Activated CD4-positive, alpha-beta T cell treated with anti-CD3 and anti-CD28 coated beads for 36 hours (primary cell): Measurements from ENCODE around the gene CERKL. TPM values are rescaled to one million over a fixed set of nuclear protein-coding genes. Genes with fewer than 3 reads are reported as not detected.

Source experiments
- ATAC-seq: fragments of 200-7000 bp; cut with Tn5 transposase; one replicate; pipeline ENCODE4 v1.10.0; 2021; ENCODE audit warnings: mild to moderate bottlenecking, moderate library complexity
- CTCF ChIA-PET: fragments of 350-600 bp; sonication (Branson Sonifier 250); formaldehyde crosslinking; loops from one replicate; lab custom pipeline; 2021; ENCODE audit warnings: antibody characterized with exemption; lab: Charles Lee
- POLR2A ChIA-PET: fragments of 350-600 bp; sonication (Branson Sonifier 250); formaldehyde crosslinking; loops from one replicate; lab custom pipeline; 2021; ENCODE audit warnings: antibody characterized with exemption, inconsistent platforms; lab: Charles Lee
- DNase-seq: peaks from one replicate; pipeline ENCODE4 v3.0.0-alpha.2; 2020
- H3K27ac Mint-ChIP-seq: one replicate; pipeline ENCODE4 v1.8.0; 2021; ENCODE audit warnings: mixed read lengths
- H3K27me3 Mint-ChIP-seq: one replicate; pipeline ENCODE4 v1.8.0; 2021; ENCODE audit warnings: mixed read lengths
- H3K36me3 Mint-ChIP-seq: one replicate; pipeline ENCODE4 v1.8.0; 2021; ENCODE audit warnings: low read depth, mixed read lengths
- H3K4me1 Mint-ChIP-seq: one replicate; pipeline ENCODE4 v1.8.0; 2021; ENCODE audit warnings: mixed read lengths
- H3K4me3 Mint-ChIP-seq: one replicate; pipeline ENCODE4 v1.8.0; 2021; ENCODE audit warnings: mild to moderate bottlenecking, moderate library complexity, mixed read lengths
- H3K9me3 Mint-ChIP-seq: one replicate; pipeline ENCODE4 v1.8.0; 2021; ENCODE audit warnings: low read depth, mixed read lengths
- intact Hi-C, 2 experiments: fragments of 100-400 bp; cut with DNase I in 1 of 2; cut with micrococcal nuclease in 1 of 2; formaldehyde crosslinking; loops; one replicate each; pipeline versions ENCODE4 v1.14.2 to v1.15.1; 2022 to 2024; cut with DNase I, micrococcal nuclease
- total RNA-seq, 2 experiments: library from RNA; stranded (reverse); gene quantifications; one replicate each; pipeline ENCODE4 v1.2.3, GENCODE V29; 2021

The CERKL gene
- total RNA-seq, 2 experiments from 2014 or later, result 0.07 TPM; not detected in 1

- H3K36me3 Mint-ChIP-seq, result peaks cover 26% of the 10 kb centered on the region
- no peaks in the 10 kb centered on the region for H3K4me1 Mint-ChIP-seq
- no peak overlapping the region for H3K27ac Mint-ChIP-seq
- H3K9me3 Mint-ChIP-seq, result peaks cover 2% of the 10 kb centered on the region
- ATAC-seq (no peak), DNase-seq (no peak)
- ChIA-PET POLR2A (no interaction called here), CTCF (no interaction called here)
- H3K4me3 Mint-ChIP-seq, result no peak overlapping the region
- H3K27me3 Mint-ChIP-seq, result no peaks in the 10 kb centered on the region
- intact Hi-C loops, result no loop called here
These were observed 114.7 kb downstream of the CERKL start for GRCh38 chr2:181542170-181542569.

DNA sequence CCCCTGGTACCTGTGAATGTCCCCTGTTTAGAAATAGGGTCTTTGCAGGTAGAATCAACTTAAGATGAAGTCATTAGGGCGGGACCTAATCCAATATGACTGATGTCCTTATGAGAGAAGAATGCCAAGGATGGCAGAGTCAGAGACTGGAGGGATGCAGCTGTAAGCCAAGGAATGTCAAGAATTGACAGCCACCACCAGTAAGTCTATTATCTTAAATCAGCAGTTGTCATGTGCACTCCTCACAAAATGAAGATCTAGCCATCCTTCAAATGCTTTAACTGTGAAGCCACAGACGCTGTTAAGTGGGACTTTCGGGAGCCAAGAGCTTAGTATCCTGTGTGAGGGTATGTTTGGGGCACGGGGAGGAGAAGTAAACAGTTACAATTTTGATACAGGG lies 116.5 kb downstream of the CERKL start:
- ChIA-PET CTCF (no interaction called here), POLR2A (no interaction called here)
- Mint-ChIP-seq H3K9me3 (no peaks in the 10 kb centered on the region), H3K4me1 (no peaks in the 10 kb centered on the region), H3K27ac (no peak overlapping the region), H3K36me3 (peaks cover 37% of the 10 kb centered on the region), H3K27me3 (no peaks in the 10 kb centered on the region), H3K4me3 (no peak overlapping the region)
- no peak for DNase-seq
- intact Hi-C loops, result no loop called here
- ATAC-seq, result no peak

DNA sequence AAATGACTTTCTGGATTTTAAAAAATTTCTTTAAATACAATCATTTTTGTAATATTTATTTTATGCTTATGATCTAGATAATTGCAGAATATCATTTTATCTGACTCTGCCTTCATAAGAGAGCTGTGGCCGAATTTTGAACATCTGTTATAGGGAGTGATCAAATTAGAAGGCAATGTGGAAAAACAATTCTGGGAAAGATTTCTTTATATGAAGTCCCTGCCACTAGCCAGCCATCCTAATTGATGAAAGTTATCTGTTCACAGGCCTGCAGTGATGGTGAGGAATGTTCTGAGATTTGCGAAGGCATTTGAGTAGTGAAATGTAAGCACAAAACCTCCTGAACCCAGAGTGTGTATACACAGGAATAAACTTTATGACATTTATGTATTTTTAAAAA lies 120.2 kb downstream of the CERKL start:
- ChIA-PET CTCF (interaction anchor here (0.6 to 1.4 kb wide), 2 partner anchors 178 to 697 kb away, joined by 3 read pairs; no protein-coding TSS in a partner anchor), POLR2A (no interaction called here)
- Mint-ChIP-seq H3K36me3 (peaks cover 62% of the 10 kb centered on the region), H3K27me3 (no peaks in the 10 kb centered on the region), H3K9me3 (no peaks in the 10 kb centered on the region), H3K4me3 (no peak overlapping the region), H3K27ac (no peak overlapping the region), H3K4me1 (no peaks in the 10 kb centered on the region)
- intact Hi-C loops, result no loop called here
- DNase-seq (no peak), ATAC-seq (no peak)

DNA sequence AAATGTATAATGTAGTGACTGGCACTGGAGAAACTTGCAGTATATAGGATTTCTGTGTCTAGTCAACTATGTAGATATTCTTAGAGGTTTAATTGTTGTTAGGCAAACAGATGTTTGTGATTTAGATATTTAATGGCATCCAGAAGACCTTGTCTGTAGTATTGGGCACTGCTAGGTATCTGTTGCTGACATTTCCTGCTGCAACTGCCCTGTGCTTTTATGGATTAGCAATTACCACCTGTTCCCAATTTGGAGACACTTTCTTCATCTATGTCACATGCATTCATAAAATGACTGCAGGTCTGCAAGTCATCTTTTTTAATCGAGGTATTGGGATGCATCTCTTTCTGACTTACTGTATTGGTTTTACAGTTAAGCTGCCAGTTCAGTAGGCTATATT lies 128.5 kb downstream of the CERKL start:
- Mint-ChIP-seq H3K4me3 (no peak overlapping the region), H3K36me3 (peaks cover 47% of the 10 kb centered on the region), H3K27ac (no peak overlapping the region), H3K4me1 (no peaks in the 10 kb centered on the region), H3K9me3 (no peaks in the 10 kb centered on the region), H3K27me3 (no peaks in the 10 kb centered on the region)
- DNase-seq (no peak), ATAC-seq (no peak)
- ChIA-PET POLR2A (no interaction called here), CTCF (no interaction called here)
- intact Hi-C loops, result no loop called here

DNA sequence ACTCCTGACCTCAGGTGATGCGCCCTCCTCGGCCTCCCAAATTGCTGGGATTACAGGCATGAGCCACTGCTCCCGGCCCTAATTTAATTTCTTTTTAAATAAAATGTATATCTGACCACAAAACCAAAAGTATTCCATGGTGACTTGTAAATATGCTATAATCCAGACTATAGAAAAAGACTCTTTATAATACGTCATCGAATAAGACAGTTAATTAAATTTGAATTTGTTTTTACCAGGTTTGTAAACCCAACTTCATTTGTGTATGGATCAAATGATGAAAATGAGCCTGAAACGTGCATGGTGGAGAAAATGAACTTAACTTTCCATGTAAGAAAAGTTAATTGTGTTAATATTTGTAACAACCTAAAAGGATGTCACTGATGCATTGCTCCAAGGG lies 129.8 kb downstream of the CERKL start:
- CTCF ChIA-PET, result interaction anchor here (0.5 kb wide), 1 partner anchor 18 kb away, joined by 3 read pairs; no protein-coding TSS in a partner anchor
- Mint-ChIP-seq H3K9me3 (no peaks in the 10 kb centered on the region), H3K27ac (no peak overlapping the region), H3K4me1 (no peaks in the 10 kb centered on the region), H3K27me3 (no peaks in the 10 kb centered on the region), H3K36me3 (peaks cover 42% of the 10 kb centered on the region), H3K4me3 (no peak overlapping the region)
- ATAC-seq (no peak), DNase-seq (no peak)
- POLR2A ChIA-PET, result no interaction called here
- intact Hi-C loops, result no loop called here

- CTCF ChIA-PET, result no interaction called here
- H3K27me3 Mint-ChIP-seq, result no peaks in the 10 kb centered on the region
- no peaks in the 10 kb centered on the region for H3K4me1 Mint-ChIP-seq
- H3K27ac Mint-ChIP-seq, result no peak overlapping the region
- peaks cover 39% of the 10 kb centered on the region for H3K36me3 Mint-ChIP-seq
- H3K4me3 Mint-ChIP-seq, result no peak overlapping the region
- no peaks in the 10 kb centered on the region for H3K9me3 Mint-ChIP-seq
- POLR2A ChIA-PET, result no interaction called here
- no peak for ATAC-seq
- intact Hi-C loops, result no loop called here
- DNase-seq, result no peak
These were observed 130.9 kb downstream of the CERKL start for GRCh38 chr2:181526014-181526413.

GRCh38 chr2:181523756-181524155 lies 133.1 kb downstream of the CERKL start:
- intact Hi-C loops, result no loop called here
- DNase-seq (no peak), ATAC-seq (no peak)
- ChIA-PET POLR2A (no interaction called here), CTCF (interaction anchor here (0.7 to 1.4 kb wide), 3 partner anchors 10 to 417 kb away, joined by 3 to 4 read pairs (median 3); no protein-coding TSS in a partner anchor)
- Mint-ChIP-seq H3K27me3 (no peaks in the 10 kb centered on the region), H3K4me3 (no peak overlapping the region), H3K36me3 (peaks cover 29% of the 10 kb centered on the region), H3K4me1 (no peaks in the 10 kb centered on the region), H3K27ac (no peak overlapping the region), H3K9me3 (no peaks in the 10 kb centered on the region)

GRCh38 chr2:181520253-181520652 lies 136.7 kb downstream of the CERKL start:
- intact Hi-C loops, result no loop called here
- ATAC-seq (no peak), DNase-seq (no peak)
- ChIA-PET CTCF (no interaction called here), POLR2A (no interaction called here)
- H3K4me1 Mint-ChIP-seq, result peaks cover 25% of the 10 kb centered on the region
- H3K36me3 Mint-ChIP-seq, result peaks cover 12% of the 10 kb centered on the region
- no peak overlapping the region for H3K27ac Mint-ChIP-seq
- H3K27me3 Mint-ChIP-seq, result no peaks in the 10 kb centered on the region
- H3K9me3 Mint-ChIP-seq, result no peaks in the 10 kb centered on the region
- H3K4me3 Mint-ChIP-seq, result no peak overlapping the region

- ATAC-seq (no peak), DNase-seq (no peak)
- Mint-ChIP-seq H3K27ac (peak overlapping the region; percentile 58), H3K9me3 (no peaks in the 10 kb centered on the region), H3K4me1 (peaks cover 37% of the 10 kb centered on the region), H3K27me3 (no peaks in the 10 kb centered on the region), H3K36me3 (peaks cover 23% of the 10 kb centered on the region), H3K4me3 (no peak overlapping the region)
- ChIA-PET CTCF (interaction anchor here (1.3 to 2.0 kb wide), 4 partner anchors 12 to 413 kb away, joined by 3 to 5 read pairs (median 3); no protein-coding TSS in a partner anchor), POLR2A (no interaction called here)
- intact Hi-C loops, result no loop called here
These were observed 139.1 kb downstream of the CERKL start for GRCh38 chr2:181517685-181518301.

DNA sequence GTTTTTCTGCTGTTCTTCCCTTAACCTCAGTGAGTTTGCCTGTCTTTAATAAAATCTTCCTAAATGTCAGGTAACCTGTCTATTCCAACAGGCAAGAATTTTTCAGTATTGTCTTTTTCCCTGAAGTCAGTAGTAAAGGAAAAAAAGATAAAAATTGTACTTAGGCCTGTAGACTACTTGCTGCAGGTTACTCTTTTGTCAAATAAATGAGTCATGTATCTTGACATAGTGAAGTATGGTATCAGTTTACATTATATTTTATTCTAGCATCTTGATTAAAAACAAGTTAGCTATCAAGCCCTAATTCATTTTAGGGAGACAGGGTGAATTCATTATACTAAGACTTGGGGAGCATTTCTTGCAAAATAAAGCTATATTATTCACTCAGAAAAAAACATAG lies 139.9 kb downstream of the CERKL start:
- ATAC-seq, result no peak

DNA sequence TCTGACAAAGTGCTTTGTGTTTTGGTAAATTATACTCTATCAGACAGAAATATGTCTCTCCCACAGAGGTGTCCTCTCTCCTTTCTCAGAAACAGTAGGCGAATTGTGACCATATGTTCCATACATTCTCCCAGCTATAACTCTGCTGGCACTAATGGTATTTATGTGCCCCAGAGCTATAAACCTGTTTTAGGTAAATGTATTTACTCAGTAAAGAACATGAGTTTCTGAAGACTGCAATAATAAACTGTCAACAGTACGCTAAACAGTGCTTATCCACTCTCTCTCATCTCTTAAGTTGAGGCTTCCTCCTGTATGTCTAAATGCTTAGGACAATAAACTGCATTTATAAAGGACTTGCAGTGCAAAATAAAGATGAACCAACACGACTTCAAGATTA lies 141.2 kb downstream of the CERKL start:
- no peaks in the 10 kb centered on the region for H3K27me3 Mint-ChIP-seq
- H3K4me3 Mint-ChIP-seq, result no peak overlapping the region
- no peaks in the 10 kb centered on the region for H3K9me3 Mint-ChIP-seq
- peaks cover 37% of the 10 kb centered on the region for H3K4me1 Mint-ChIP-seq
- no peak for ATAC-seq
- peaks cover 34% of the 10 kb centered on the region for H3K36me3 Mint-ChIP-seq
- no peak overlapping the region for H3K27ac Mint-ChIP-seq
- DNase-seq, result no peak
- CTCF ChIA-PET, result interaction anchor here (1.0 to 2.0 kb wide), 4 partner anchors 10 to 402 kb away, joined by 3 to 5 read pairs (median 4); no protein-coding TSS in a partner anchor
- intact Hi-C loops, result no loop called here
- POLR2A ChIA-PET, result interaction anchor here (0.7 kb wide), 1 partner anchor 61 kb away, joined by 3 read pairs; no protein-coding TSS in a partner anchor

More for the DNA sequence above, 139.9 kb downstream of the CERKL start:
- POLR2A ChIA-PET, result no interaction called here
- no peak for DNase-seq
- H3K27me3 Mint-ChIP-seq, result no peaks in the 10 kb centered on the region
- peaks cover 37% of the 10 kb centered on the region for H3K4me1 Mint-ChIP-seq
- CTCF ChIA-PET, result interaction anchor here (0.7 to 2.0 kb wide), 5 partner anchors 12 to 1182 kb away, joined by 3 to 5 read pairs (median 3); no protein-coding TSS in a partner anchor
- H3K36me3 Mint-ChIP-seq, result peaks cover 25% of the 10 kb centered on the region
- no peak overlapping the region for H3K4me3 Mint-ChIP-seq
- H3K27ac Mint-ChIP-seq, result no peak overlapping the region
- H3K9me3 Mint-ChIP-seq, result no peaks in the 10 kb centered on the region
- intact Hi-C loops, result no loop called here

- no peak for DNase-seq
These were observed 156.7 kb downstream of the CERKL start for GRCh38 chr2:181500201-181500600.

More at GRCh38 chr2:181500201-181500600, 156.7 kb downstream of the CERKL start:
- CTCF ChIA-PET, result interaction anchor here (1.7 kb wide), 1 partner anchor 32 kb away, joined by 5 read pairs; no protein-coding TSS in a partner anchor
- H3K4me3 Mint-ChIP-seq, result no peak overlapping the region
- no peaks in the 10 kb centered on the region for H3K27me3 Mint-ChIP-seq
- H3K36me3 Mint-ChIP-seq, result peaks cover 31% of the 10 kb centered on the region
- ATAC-seq, result no peak
- no peak overlapping the region for H3K27ac Mint-ChIP-seq
- POLR2A ChIA-PET, result no interaction called here
- no peaks in the 10 kb centered on the region for H3K9me3 Mint-ChIP-seq
- H3K4me1 Mint-ChIP-seq, result no peaks in the 10 kb centered on the region
- intact Hi-C loops, result no loop called here
